ENCODE measurements around the gene TMED6. TPM values are rescaled to one million over a fixed set of nuclear protein-coding genes. Genes with fewer than 3 reads are reported as not detected.

Gene TMED6
- total and polyA plus RNA-seq, 4 donors: 0.84 to 1.1 TPM; not detected in 2

GRCh38 chr16:69384974-69385373 is 33.4 kb upstream of the TMED6 start:
- H3K4me1 ChIP-seq (ENCODE audit: control insufficient read depth in 1 of 2, insufficient read depth in 2 of 2, low read length in 2 of 2): peaks cover 0 to 5% of the 10 kb centered on the region in 2 donors
- peak overlapping the region; percentile 10 to 78 for H3K27ac ChIP-seq (ENCODE audit: low read depth in 1 of 2, low read length in 2 of 2)
- no peaks in the 10 kb centered on the region for H3K27me3 ChIP-seq (ENCODE audit: control insufficient read depth in 1 of 2, insufficient read depth in 2 of 2, low read length in 1 of 2)
- 1% methylated on average over 6 of the region's 6 CpGs for WGBS, 2 donors
- H3K9me3 ChIP-seq (ENCODE audit: control insufficient read depth, low read length): no peaks in the 10 kb centered on the region
- peaks cover 3 to 4% of the 10 kb centered on the region in 2 donors for H3K36me3 ChIP-seq (ENCODE audit: control insufficient read depth in 1 of 2, insufficient read depth in 2 of 2, low read length in 1 of 2)
- ATAC-seq (ENCODE audit: low FRiP score) (no peak), DNase-seq (no peak)
- intact Hi-C loops (cut with DNase I): no loop called here
- H3K4me3 ChIP-seq (ENCODE audit: low read length in 2 of 2): peak overlapping the region; percentile 47 to 83

GRCh38 chr16:69382421-69382820 is 30.8 kb upstream of the TMED6 start:
- WGBS, 2 donors: 98 to 99% methylated on average over 2 of the region's 2 CpGs
- no peaks in the 10 kb centered on the region for H3K9me3 ChIP-seq (ENCODE audit: control insufficient read depth, low read length)
- H3K27ac ChIP-seq (ENCODE audit: low read depth in 1 of 2, low read length in 2 of 2): no peak overlapping the region
- peaks cover 3 to 4% of the 10 kb centered on the region in 2 donors for H3K36me3 ChIP-seq (ENCODE audit: control insufficient read depth in 1 of 2, insufficient read depth in 2 of 2, low read length in 1 of 2)
- ATAC-seq (ENCODE audit: low FRiP score): no peak
- no peak for DNase-seq
- intact Hi-C loops (cut with DNase I): no loop called here
- no peaks in the 10 kb centered on the region for H3K27me3 ChIP-seq (ENCODE audit: control insufficient read depth in 1 of 2, insufficient read depth in 2 of 2, low read length in 1 of 2)
- no peak overlapping the region for H3K4me3 ChIP-seq (ENCODE audit: low read length in 2 of 2)
- H3K4me1 ChIP-seq (ENCODE audit: control insufficient read depth in 1 of 2, insufficient read depth in 2 of 2, low read length in 2 of 2): peaks cover 0 to 5% of the 10 kb centered on the region in 2 donors

GRCh38 chr16:69381231-69381630 is 29.6 kb upstream of the TMED6 start:
- Histone ChIP-seq H3K27me3 (ENCODE audit: control insufficient read depth in 1 of 2, insufficient read depth in 2 of 2, low read length in 1 of 2) (no peaks in the 10 kb centered on the region), H3K4me3 (ENCODE audit: low read length in 2 of 2) (no peak overlapping the region), H3K27ac (ENCODE audit: low read depth in 1 of 2, low read length in 2 of 2) (no peak overlapping the region), H3K9me3 (ENCODE audit: control insufficient read depth, low read length) (no peaks in the 10 kb centered on the region), H3K36me3 (ENCODE audit: control insufficient read depth in 1 of 2, insufficient read depth in 2 of 2, low read length in 1 of 2) (peaks cover 3 to 4% of the 10 kb centered on the region in 2 donors), H3K4me1 (ENCODE audit: control insufficient read depth in 1 of 2, insufficient read depth in 2 of 2, low read length in 2 of 2) (peaks cover 0 to 5% of the 10 kb centered on the region in 2 donors)
- ATAC-seq (ENCODE audit: low FRiP score): no peak
- DNase-seq: no peak
- WGBS, 2 donors: 27 to 32% methylated on average over 2 of the region's 2 CpGs
- intact Hi-C loops (cut with DNase I): no loop called here

- no peak overlapping the region for H3K27ac ChIP-seq (ENCODE audit: low read depth in 1 of 2, low read length in 2 of 2)
- no peak for ATAC-seq (ENCODE audit: low FRiP score)
- no peaks in the 10 kb centered on the region for H3K27me3 ChIP-seq (ENCODE audit: control insufficient read depth in 1 of 2, insufficient read depth in 2 of 2, low read length in 1 of 2)
- H3K4me3 ChIP-seq (ENCODE audit: low read length in 2 of 2): no peak overlapping the region
- 30 to 48% methylated on average over 1 of the region's 1 CpG for WGBS, 2 donors
- H3K9me3 ChIP-seq (ENCODE audit: control insufficient read depth, low read length): no peaks in the 10 kb centered on the region
- H3K36me3 ChIP-seq (ENCODE audit: control insufficient read depth in 1 of 2, insufficient read depth in 2 of 2, low read length in 1 of 2): peaks cover 3 to 6% of the 10 kb centered on the region in 2 donors
- no peak for DNase-seq
- peaks cover 0 to 2% of the 10 kb centered on the region in 2 donors for H3K4me1 ChIP-seq (ENCODE audit: control insufficient read depth in 1 of 2, insufficient read depth in 2 of 2, low read length in 2 of 2)
- intact Hi-C loops (cut with DNase I): no loop called here
These were observed 27.2 kb upstream of the TMED6 start for GRCh38 chr16:69378760-69379159.

GRCh38 chr16:69378036-69378435 is 26.4 kb upstream of the TMED6 start:
- intact Hi-C loops (cut with DNase I): no loop called here
- Histone ChIP-seq H3K4me3 (ENCODE audit: low read length in 2 of 2) (no peak overlapping the region), H3K27ac (ENCODE audit: low read depth in 1 of 2, low read length in 2 of 2) (no peak overlapping the region), H3K4me1 (ENCODE audit: control insufficient read depth in 1 of 2, insufficient read depth in 2 of 2, low read length in 2 of 2) (no peaks in the 10 kb centered on the region), H3K36me3 (ENCODE audit: control insufficient read depth in 1 of 2, insufficient read depth in 2 of 2, low read length in 1 of 2) (peaks cover 3 to 6% of the 10 kb centered on the region in 2 donors), H3K9me3 (ENCODE audit: control insufficient read depth, low read length) (no peaks in the 10 kb centered on the region), H3K27me3 (ENCODE audit: control insufficient read depth in 1 of 2, insufficient read depth in 2 of 2, low read length in 1 of 2) (no peaks in the 10 kb centered on the region)
- DNase-seq: no peak
- WGBS, 2 donors: 91 to 94% methylated on average over 1 of the region's 1 CpG
- ATAC-seq (ENCODE audit: low FRiP score): no peak

- H3K27ac ChIP-seq (ENCODE audit: low read depth in 1 of 2, low read length in 2 of 2): no peak overlapping the region
- no peaks in the 10 kb centered on the region for H3K4me1 ChIP-seq (ENCODE audit: control insufficient read depth in 1 of 2, insufficient read depth in 2 of 2, low read length in 2 of 2)
- H3K9me3 ChIP-seq (ENCODE audit: control insufficient read depth, low read length): no peaks in the 10 kb centered on the region
- intact Hi-C loops (cut with DNase I): no loop called here
- no peak for ATAC-seq (ENCODE audit: low FRiP score)
- no peak for DNase-seq
- peaks cover 0 to 5% of the 10 kb centered on the region in 2 donors for H3K36me3 ChIP-seq (ENCODE audit: control insufficient read depth in 1 of 2, insufficient read depth in 2 of 2, low read length in 1 of 2)
- 94 to 95% methylated on average over 10 of the region's 10 CpGs for WGBS, 2 donors
- H3K27me3 ChIP-seq (ENCODE audit: control insufficient read depth in 1 of 2, insufficient read depth in 2 of 2, low read length in 1 of 2): no peaks in the 10 kb centered on the region
- no peak overlapping the region for H3K4me3 ChIP-seq (ENCODE audit: low read length in 2 of 2)
These were observed 24.9 kb upstream of the TMED6 start for GRCh38 chr16:69376393-69377059.

- ATAC-seq (ENCODE audit: low FRiP score): no peak
- H3K9me3 ChIP-seq (ENCODE audit: control insufficient read depth, low read length): no peaks in the 10 kb centered on the region
- H3K27me3 ChIP-seq (ENCODE audit: control insufficient read depth in 1 of 2, insufficient read depth in 2 of 2, low read length in 1 of 2): no peaks in the 10 kb centered on the region
- 92 to 96% methylated on average over 1 of the region's 1 CpG for WGBS, 2 donors
- no peak overlapping the region for H3K4me3 ChIP-seq (ENCODE audit: low read length in 2 of 2)
- H3K36me3 ChIP-seq (ENCODE audit: control insufficient read depth in 1 of 2, insufficient read depth in 2 of 2, low read length in 1 of 2): peaks cover 5 to 7% of the 10 kb centered on the region in 2 donors
- intact Hi-C loops (cut with DNase I): no loop called here
- no peak for DNase-seq
- no peaks in the 10 kb centered on the region for H3K4me1 ChIP-seq (ENCODE audit: control insufficient read depth in 1 of 2, insufficient read depth in 2 of 2, low read length in 2 of 2)
- H3K27ac ChIP-seq (ENCODE audit: low read depth in 1 of 2, low read length in 2 of 2): no peak overlapping the region
These were observed 21.4 kb upstream of the TMED6 start for GRCh38 chr16:69373019-69373418.

GRCh38 chr16:69371564-69371963 is 20.0 kb upstream of the TMED6 start:
- Histone ChIP-seq H3K4me3 (ENCODE audit: low read length in 2 of 2) (no peak overlapping the region), H3K27ac (ENCODE audit: low read depth in 1 of 2, low read length in 2 of 2) (no peak overlapping the region), H3K36me3 (ENCODE audit: control insufficient read depth in 1 of 2, insufficient read depth in 2 of 2, low read length in 1 of 2) (peaks cover 7 to 12% of the 10 kb centered on the region in 2 donors), H3K4me1 (ENCODE audit: control insufficient read depth in 1 of 2, insufficient read depth in 2 of 2, low read length in 2 of 2) (no peaks in the 10 kb centered on the region), H3K9me3 (ENCODE audit: control insufficient read depth, low read length) (no peaks in the 10 kb centered on the region), H3K27me3 (ENCODE audit: control insufficient read depth in 1 of 2, insufficient read depth in 2 of 2, low read length in 1 of 2) (no peaks in the 10 kb centered on the region)
- ATAC-seq (ENCODE audit: low FRiP score) (no peak), DNase-seq (no peak)
- WGBS, 2 donors: 95 to 96% methylated on average over 2 of the region's 2 CpGs
- intact Hi-C loops (cut with DNase I): no loop called here

GRCh38 chr16:69368866-69369265 is 17.3 kb upstream of the TMED6 start:
- ATAC-seq (ENCODE audit: low FRiP score) (no peak), DNase-seq (no peak)
- Histone ChIP-seq H3K27ac (ENCODE audit: low read depth in 1 of 2, low read length in 2 of 2) (no peak overlapping the region), H3K4me1 (ENCODE audit: control insufficient read depth in 1 of 2, insufficient read depth in 2 of 2, low read length in 2 of 2) (no peaks in the 10 kb centered on the region), H3K4me3 (ENCODE audit: low read length in 2 of 2) (no peak overlapping the region), H3K9me3 (ENCODE audit: control insufficient read depth, low read length) (no peaks in the 10 kb centered on the region), H3K27me3 (ENCODE audit: control insufficient read depth in 1 of 2, insufficient read depth in 2 of 2, low read length in 1 of 2) (no peaks in the 10 kb centered on the region), H3K36me3 (ENCODE audit: control insufficient read depth in 1 of 2, insufficient read depth in 2 of 2, low read length in 1 of 2) (peaks cover 10 to 14% of the 10 kb centered on the region in 2 donors)
- intact Hi-C loops (cut with DNase I): no loop called here
- WGBS, 2 donors: 91 to 95% methylated on average over 4 of the region's 4 CpGs

All from aorta (tissue), 5 donors.